ENCODE measurements around the gene SMYD3. TPM values are rescaled to one million over a fixed set of nuclear protein-coding genes. Genes with fewer than 3 reads are reported as not detected.

SMYD3 gene
- total RNA-seq, 1 experiment from 2014 or later, result 17.4 TPM

- Histone ChIP-seq H3K4me1 (ENCODE audit: control insufficient read depth, insufficient read depth, low read length) (no peaks in the 10 kb centered on the region), H3K9me3 (ENCODE audit: control insufficient read depth, insufficient read depth, low read depth, low read length) (no peaks in the 10 kb centered on the region), H3K27ac (ENCODE audit: low read length) (no peak overlapping the region), H3K4me3 (ENCODE audit: low read depth in 2 of 2, low read length in 2 of 2) (no peak overlapping the region), H3K27me3 (ENCODE audit: control insufficient read depth, insufficient read depth, low read length) (no peaks in the 10 kb centered on the region), H3K36me3 (ENCODE audit: control insufficient read depth, insufficient read depth, low read length) (no peaks in the 10 kb centered on the region)
- CTCF ChIA-PET, result no interaction called here
- DNase-seq (ENCODE audit: low read depth, low spot score) (no peak), ATAC-seq (no peak)
- no TSS peak for BruUV-seq (replicated peaks)
- intact Hi-C loops (cut with micrococcal nuclease; ENCODE audit: unreplicated experiment), result no loop called here
- TF ChIP-seq TCF7L2 (IDR thresholded peaks at IDR 0.05; ENCODE audit: low read depth, low read length), result no peak
- no peak for TF ChIP-seq POLR2AphosphoS5 (IDR thresholded peaks at IDR 0.05; ENCODE audit: low read depth, low read length)
- TF ChIP-seq REST (IDR thresholded peaks at IDR 0.05; ENCODE audit: insufficient read depth in 1 of 2, low read depth in 2 of 2, low read length in 1 of 2), result no peak
- TF ChIP-seq CTCF (IDR thresholded peaks at IDR 0.05), result no peak
- no peak for TF ChIP-seq SIN3A (IDR thresholded peaks at IDR 0.05; ENCODE audit: borderline replicate concordance, insufficient read depth, low read depth, low read length)
- POLR2A ChIA-PET, result no interaction called here
- in situ Hi-C loops (cut with HindIII; ENCODE audit: low pct_unique_long_range_greater_than_20kb, low sequenced_read_pairs), result no loop called here
Measured at GRCh38 chr1:246293366-246294121, 213.5 kb downstream of the SMYD3 start.

GRCh38 chr1:246292571-246292970 is 214.5 kb downstream of the SMYD3 start:
- H3K27me3 ChIP-seq (ENCODE audit: control insufficient read depth, insufficient read depth, low read length), result no peaks in the 10 kb centered on the region
- no peak overlapping the region for H3K4me3 ChIP-seq (ENCODE audit: low read depth in 2 of 2, low read length in 2 of 2)
- H3K9me3 ChIP-seq (ENCODE audit: control insufficient read depth, insufficient read depth, low read depth, low read length), result no peaks in the 10 kb centered on the region
- no peaks in the 10 kb centered on the region for H3K4me1 ChIP-seq (ENCODE audit: control insufficient read depth, insufficient read depth, low read length)
- POLR2A ChIA-PET, result interaction anchor here (0.5 kb wide), 1 partner anchor 669 kb away, joined by 3 read pairs; no protein-coding TSS in a partner anchor
- CTCF ChIA-PET, result no interaction called here
- H3K27ac ChIP-seq (ENCODE audit: low read length), result no peak overlapping the region
- H3K36me3 ChIP-seq (ENCODE audit: control insufficient read depth, insufficient read depth, low read length), result no peaks in the 10 kb centered on the region
- ATAC-seq (no peak), DNase-seq (ENCODE audit: low read depth, low spot score) (no peak)
- TF ChIP-seq POLR2AphosphoS5 (IDR thresholded peaks at IDR 0.05; ENCODE audit: low read depth, low read length) (no peak), SIN3A (IDR thresholded peaks at IDR 0.05; ENCODE audit: borderline replicate concordance, insufficient read depth, low read depth, low read length) (no peak), REST (IDR thresholded peaks at IDR 0.05; ENCODE audit: insufficient read depth in 1 of 2, low read depth in 2 of 2, low read length in 1 of 2) (no peak), TCF7L2 (IDR thresholded peaks at IDR 0.05; ENCODE audit: low read depth, low read length) (no peak), CTCF (IDR thresholded peaks at IDR 0.05) (no peak)
- BruUV-seq (replicated peaks), result no TSS peak
- in situ Hi-C loops (cut with HindIII; ENCODE audit: low pct_unique_long_range_greater_than_20kb, low sequenced_read_pairs), result no loop called here
- intact Hi-C loops (cut with micrococcal nuclease; ENCODE audit: unreplicated experiment), result no loop called here

Data from Panc1 (cell line).